ENCODE data around the gene TRIOBP.

- TF ChIP-seq POLR2A (IDR thresholded peaks at IDR 0.05) (no peak), POLR2AphosphoS5 (IDR thresholded peaks at IDR 0.05) (no peak)
- TF ChIP-seq, protein P1, sequence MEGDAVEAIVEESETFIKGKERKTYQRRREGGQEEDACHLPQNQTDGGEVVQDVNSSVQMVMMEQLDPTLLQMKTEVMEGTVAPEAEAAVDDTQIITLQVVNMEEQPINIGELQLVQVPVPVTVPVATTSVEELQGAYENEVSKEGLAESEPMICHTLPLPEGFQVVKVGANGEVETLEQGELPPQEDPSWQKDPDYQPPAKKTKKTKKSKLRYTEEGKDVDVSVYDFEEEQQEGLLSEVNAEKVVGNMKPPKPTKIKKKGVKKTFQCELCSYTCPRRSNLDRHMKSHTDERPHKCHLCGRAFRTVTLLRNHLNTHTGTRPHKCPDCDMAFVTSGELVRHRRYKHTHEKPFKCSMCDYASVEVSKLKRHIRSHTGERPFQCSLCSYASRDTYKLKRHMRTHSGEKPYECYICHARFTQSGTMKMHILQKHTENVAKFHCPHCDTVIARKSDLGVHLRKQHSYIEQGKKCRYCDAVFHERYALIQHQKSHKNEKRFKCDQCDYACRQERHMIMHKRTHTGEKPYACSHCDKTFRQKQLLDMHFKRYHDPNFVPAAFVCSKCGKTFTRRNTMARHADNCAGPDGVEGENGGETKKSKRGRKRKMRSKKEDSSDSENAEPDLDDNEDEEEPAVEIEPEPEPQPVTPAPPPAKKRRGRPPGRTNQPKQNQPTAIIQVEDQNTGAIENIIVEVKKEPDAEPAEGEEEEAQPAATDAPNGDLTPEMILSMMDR (IDR thresholded peaks at IDR 0.05) = no peak
These were observed 125.4 kb downstream of the TRIOBP start for GRCh38 chr22:37822079-37822833.
